Keratinocyte (primary cell): ENCODE results near the gene CBX3. TPM values are rescaled to one million over a fixed set of nuclear protein-coding genes. Genes with fewer than 3 reads are reported as not detected.

Experiments
- DNase-seq: peaks from one replicate; pipeline ENCODE4 v3.0.0-alpha.2; 2011; ENCODE audit warnings: low read depth, missing footprints, low spot score
- FAIRE-seq: peaks from 2 replicates; lab custom pipeline; 2011; peaks lifted over from hg19 to GRCh38; lab: Jason Lieb, UNC
- H2AFZ ChIP-seq: 2 replicates; pipeline ENCODE4 v1.6.0; 2012; ENCODE audit warnings: low read length, control low read depth, inconsistent platforms; ENCODE audit not compliant: control insufficient read depth
- H3K27ac ChIP-seq: 2 replicates; pipeline ENCODE4 v1.5.1; 2011; ENCODE audit warnings: low read length; ENCODE audit not compliant: control insufficient read depth, insufficient read depth
- H3K27me3 ChIP-seq: 3 replicates; pipeline ENCODE4 v1.6.0; 2011; ENCODE audit warnings: low read length; ENCODE audit not compliant: control insufficient read depth, insufficient read depth; ENCODE audit errors: extremely low read depth
- H3K36me3 ChIP-seq, 2 experiments: 2 replicates in 1 of 2; 3 replicates in 1 of 2; pipeline ENCODE4 v1.5.1; 2011; ENCODE audit warnings: low read length in 2 of 2, mild to moderate bottlenecking in 1 of 2; ENCODE audit not compliant: control insufficient read depth in 2 of 2, insufficient read depth in 2 of 2; ENCODE audit errors: extremely low read depth in 1 of 2
- H3K4me1 ChIP-seq: 3 replicates; pipeline ENCODE4 v1.5.1; 2011; ENCODE audit warnings: low read length; ENCODE audit not compliant: control insufficient read depth, insufficient read depth; ENCODE audit errors: extremely low read depth
- H3K4me2 ChIP-seq: 3 replicates; pipeline ENCODE4 v1.6.0; 2011; ENCODE audit warnings: low read depth, low read length; ENCODE audit not compliant: control insufficient read depth, insufficient read depth; ENCODE audit errors: extremely low read depth
- H3K4me3 ChIP-seq, 3 experiments: fragments of 200-600 bp in 1 of 3; sonication (generic) in 1 of 3; 2 replicates in 2 of 3; 3 replicates in 1 of 3; pipeline ENCODE4 v1.5.1; 2011 to 2016; ENCODE audit warnings: low read length in 3 of 3, mild to moderate bottlenecking in 3 of 3, control low read depth in 2 of 3, inconsistent platforms in 1 of 3, low read depth in 1 of 3, mixed read lengths in 1 of 3, mixed run types in 1 of 3, moderate library complexity in 1 of 3; ENCODE audit not compliant: control insufficient read depth in 2 of 3, insufficient read depth in 2 of 3; ENCODE audit errors: extremely low read depth in 1 of 3
- H3K79me2 ChIP-seq: 2 replicates; pipeline ENCODE4 v1.6.0; 2012; ENCODE audit warnings: low read length; ENCODE audit not compliant: control insufficient read depth, insufficient read depth
- H3K9ac ChIP-seq: 3 replicates; pipeline ENCODE4 v1.6.0; 2011; ENCODE audit warnings: low read length; ENCODE audit not compliant: control insufficient read depth, insufficient read depth; ENCODE audit errors: extremely low read depth
- H3K9me1 ChIP-seq: 3 replicates; pipeline ENCODE4 v1.6.0; 2011; ENCODE audit warnings: low read length; ENCODE audit not compliant: control insufficient read depth, insufficient read depth; ENCODE audit errors: extremely low read depth
- H3K9me3 ChIP-seq: 2 replicates; pipeline ENCODE4 v1.5.1; 2012; ENCODE audit warnings: low read depth, low read length; ENCODE audit not compliant: control insufficient read depth
- H4K20me1 ChIP-seq: 3 replicates; pipeline ENCODE4 v1.6.0; 2011; ENCODE audit warnings: low read length; ENCODE audit not compliant: control insufficient read depth, insufficient read depth; ENCODE audit errors: extremely low read depth
- EZH2 ChIP-seq: IDR thresholded peaks from one replicate; pipeline ENCODE4 v1.6.1; 2012; ENCODE audit warnings: inconsistent platforms, mild to moderate bottlenecking, low read length, moderate library complexity
- dilution Hi-C: fragments of 300-500 bp; cut with MboI; formaldehyde crosslinking; loops from one replicate; pipeline ENCODE4 v1.7.0; 2020; ENCODE audit warnings: low sequenced_read_pairs; ENCODE audit not compliant: extremely low pct_ligation_motif_present
- polyA plus RNA-seq, 5 experiments: library from polyadenylated mRNA; depleted of rRNA in 3 of 5; stranded (reverse) in 3 of 5; stranded (forward) in 1 of 5; unstranded in 1 of 5; fragments of >200 nt; gene quantifications; 1 replicate in 1 of 5; 2 replicates in 3 of 5; 3 replicates in 1 of 5; pipeline versions ENCODE4 v1.2.1 to v1.2.3, GENCODE V29; 2011 to 2012; ENCODE audit warnings: missing spikeins in 2 of 5, low read depth in 1 of 5, low replicate concordance in 1 of 5
- TF ChIP-seq, protein P1 (sequence below), 3 experiments: IDR thresholded peaks in 1 of 3; conservative IDR thresholded peaks in 1 of 3; optimal IDR thresholded peaks in 1 of 3; 2 replicates in 2 of 3; 3 replicates in 1 of 3; pipeline versions ENCODE3 to v1.5.1; 2011; ENCODE audit warnings: low read length in 3 of 3, mild to moderate bottlenecking in 3 of 3, moderate library complexity in 2 of 3, control low read depth in 1 of 3, inconsistent platforms in 1 of 3; ENCODE audit not compliant: insufficient read depth in 2 of 3; ENCODE audit errors: extremely low read depth in 1 of 3

Gene CBX3
- polyA plus RNA-seq, 1 donor (not counting 4 experiments of a cell fraction or from before 2014, with no cell fraction given), result 161 TPM

GRCh38 chr7:26153241-26153822, 48.2 kb upstream of the CBX3 start:
- peak overlapping the region; percentile 41 to 62 (median 41) for H3K4me3 ChIP-seq
- H3K4me2 ChIP-seq, result peak overlapping the region; percentile 81
- H2AFZ ChIP-seq, result no peak overlapping the region
- no peaks in the 10 kb centered on the region for H4K20me1 ChIP-seq
- no peaks in the 10 kb centered on the region for H3K36me3 ChIP-seq
- H3K27ac ChIP-seq, result peak overlapping the region; percentile 39
- dilution Hi-C loops, result loop anchor here (10.0 kb wide), 1 partner anchor 279 kb away; no protein-coding TSS in a partner anchor
- peak overlapping the region; percentile 29 for H3K9ac ChIP-seq
- H3K79me2 ChIP-seq, result peaks cover 25% of the 10 kb centered on the region
- DNase-seq (no peak), FAIRE-seq (no peak)
- TF ChIP-seq EZH2, result no peak
- TF ChIP-seq, protein P1, sequence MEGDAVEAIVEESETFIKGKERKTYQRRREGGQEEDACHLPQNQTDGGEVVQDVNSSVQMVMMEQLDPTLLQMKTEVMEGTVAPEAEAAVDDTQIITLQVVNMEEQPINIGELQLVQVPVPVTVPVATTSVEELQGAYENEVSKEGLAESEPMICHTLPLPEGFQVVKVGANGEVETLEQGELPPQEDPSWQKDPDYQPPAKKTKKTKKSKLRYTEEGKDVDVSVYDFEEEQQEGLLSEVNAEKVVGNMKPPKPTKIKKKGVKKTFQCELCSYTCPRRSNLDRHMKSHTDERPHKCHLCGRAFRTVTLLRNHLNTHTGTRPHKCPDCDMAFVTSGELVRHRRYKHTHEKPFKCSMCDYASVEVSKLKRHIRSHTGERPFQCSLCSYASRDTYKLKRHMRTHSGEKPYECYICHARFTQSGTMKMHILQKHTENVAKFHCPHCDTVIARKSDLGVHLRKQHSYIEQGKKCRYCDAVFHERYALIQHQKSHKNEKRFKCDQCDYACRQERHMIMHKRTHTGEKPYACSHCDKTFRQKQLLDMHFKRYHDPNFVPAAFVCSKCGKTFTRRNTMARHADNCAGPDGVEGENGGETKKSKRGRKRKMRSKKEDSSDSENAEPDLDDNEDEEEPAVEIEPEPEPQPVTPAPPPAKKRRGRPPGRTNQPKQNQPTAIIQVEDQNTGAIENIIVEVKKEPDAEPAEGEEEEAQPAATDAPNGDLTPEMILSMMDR (optimal IDR thresholded peaks at IDR 0.05 in 1 of 3, IDR thresholded peaks at IDR 0.05 in 1 of 3, conservative IDR thresholded peaks at IDR 0.05 in 1 of 3; ENCODE audit: extremely low read depth in 1 of 3, insufficient read depth in 2 of 3, low read length in 3 of 3), result no peak
- H3K4me1 ChIP-seq, result peaks cover 46% of the 10 kb centered on the region
- H3K9me1 ChIP-seq, result no peaks in the 10 kb centered on the region
- no peaks in the 10 kb centered on the region for H3K9me3 ChIP-seq
- H3K27me3 ChIP-seq, result no peaks in the 10 kb centered on the region

- Histone ChIP-seq H3K27me3 (no peaks in the 10 kb centered on the region), H3K9ac (peak overlapping the region; percentile 29), H4K20me1 (no peaks in the 10 kb centered on the region), H3K9me1 (no peaks in the 10 kb centered on the region), H3K36me3 (no peaks in the 10 kb centered on the region), H3K9me3 (no peaks in the 10 kb centered on the region), H3K79me2 (peaks cover 30% of the 10 kb centered on the region), H2AFZ (peak overlapping the region; percentile 20), H3K27ac (peak overlapping the region; percentile 39), H3K4me1 (peaks cover 47% of the 10 kb centered on the region), H3K4me3 (peak overlapping the region; percentile 41 to 62 (median 41)), H3K4me2 (peak overlapping the region; percentile 81)
- dilution Hi-C loops, result loop anchor here (10.0 kb wide), 1 partner anchor 279 kb away; no protein-coding TSS in a partner anchor
- TF ChIP-seq, protein P1 (optimal IDR thresholded peaks at IDR 0.05 in 1 of 3, IDR thresholded peaks at IDR 0.05 in 1 of 3, conservative IDR thresholded peaks at IDR 0.05 in 1 of 3; ENCODE audit: extremely low read depth in 1 of 3, insufficient read depth in 2 of 3, low read length in 3 of 3), result no peak
- no peak for TF ChIP-seq EZH2
- FAIRE-seq, result peak; percentile 46
- no peak for DNase-seq
Observed at GRCh38 chr7:26153823-26154783, 47.4 kb upstream of the CBX3 start.
